B cell (primary cell): ENCODE measurements around the gene BAK1. TPM values are rescaled to one million over a fixed set of nuclear protein-coding genes. Genes with fewer than 3 reads are reported as not detected.

Experiments
- ATAC-seq: fragments of 200-7000 bp; cut with Tn5 transposase; one replicate; pipeline ENCODE4 v1.10.0; 2021; ENCODE audit warnings: low read depth, mild to moderate bottlenecking, moderate number of reproducible peaks, moderate library complexity
- CTCF ChIA-PET: fragments of 350-600 bp; sonication (Branson Sonifier 250); formaldehyde crosslinking; loops from one replicate; lab custom pipeline; 2021; ENCODE audit warnings: antibody characterized with exemption, inconsistent platforms; lab: Charles Lee
- POLR2A ChIA-PET: fragments of 350-600 bp; sonication (Branson Sonifier 250); formaldehyde crosslinking; loops from one replicate; lab custom pipeline; 2021; ENCODE audit warnings: antibody characterized with exemption; lab: Charles Lee
- DNase-seq: peaks from one replicate; pipeline ENCODE4 v3.0.0; 2013
- H2AFZ ChIP-seq: 2 replicates; pipeline ENCODE4 v1.6.1; 2012; ENCODE audit warnings: mild to moderate bottlenecking, low read depth, low read length; ENCODE audit not compliant: insufficient read depth, poor library complexity, severe bottlenecking
- H3K27ac ChIP-seq, 2 donors: 1 replicate in 1 of 2; 2 replicates in 1 of 2; pipeline ENCODE4 v1.5.1; 2012 to 2013; ENCODE audit warnings: low read length in 2 of 2, mild to moderate bottlenecking in 2 of 2, moderate library complexity in 1 of 2
- H3K27me3 ChIP-seq, 4 experiments: fragments of 200-600 bp in 1 of 4; sonication (generic) in 1 of 4; replicated peaks in 1 of 4; 1 replicate in 2 of 4; 2 replicates in 2 of 4; pipeline versions ENCODE4 v1.6.1 to v1.7.0; 2013 to 2016; ENCODE audit warnings: low read length in 3 of 4, mild to moderate bottlenecking in 2 of 4, mixed read lengths in 1 of 4, moderate library complexity in 1 of 4; ENCODE audit not compliant: insufficient read depth in 4 of 4, control insufficient read depth in 3 of 4; ENCODE audit errors: control extremely low read depth in 1 of 4
- H3K36me3 ChIP-seq, 2 experiments: replicated peaks in 1 of 2; 1 replicate in 1 of 2; 2 replicates in 1 of 2; pipeline versions ENCODE4 v1.6.1 to v1.7.1; 2013; ENCODE audit warnings: low read length in 1 of 2; ENCODE audit not compliant: insufficient read depth in 2 of 2, control insufficient read depth in 1 of 2; ENCODE audit errors: control extremely low read depth in 1 of 2, extremely low read depth in 1 of 2
- H3K4me1 ChIP-seq, 2 donors: fragments of 200-600 bp in 1 of 2; sonication (generic) in 1 of 2; 1 replicate in 1 of 2; 2 replicates in 1 of 2; pipeline versions ENCODE4 v1.5.1 to v1.6.1; 2013 to 2017; ENCODE audit warnings: low read length in 2 of 2; ENCODE audit not compliant: control insufficient read depth in 2 of 2, insufficient read depth in 2 of 2
- H3K4me2 ChIP-seq: replicated peaks from 2 replicates; pipeline ENCODE3; 2012; ENCODE audit warnings: mild to moderate bottlenecking, low read depth, low read length; ENCODE audit not compliant: poor library complexity, severe bottlenecking
- H3K4me3 ChIP-seq, 5 experiments: fragments of 200-600 bp in 1 of 5; sonication (generic) in 1 of 5; 1 replicate in 3 of 5; 2 replicates in 2 of 5; pipeline versions ENCODE4 v1.5.1 to v1.7.0; 2011 to 2016; ENCODE audit warnings: low read length in 4 of 5, mild to moderate bottlenecking in 4 of 5, low read depth in 2 of 5, control low read depth in 1 of 5, moderate library complexity in 1 of 5; ENCODE audit not compliant: insufficient read depth in 1 of 5; ENCODE audit errors: control extremely low read depth in 1 of 5, extremely low read depth in 1 of 5
- H3K79me2 ChIP-seq: fragments of 200-600 bp; sonication (generic); one replicate; pipeline ENCODE4 v1.6.0; 2016; ENCODE audit warnings: low read length; ENCODE audit not compliant: control insufficient read depth, insufficient read depth
- H3K9ac ChIP-seq: fragments of 200-600 bp; sonication (generic); 2 replicates; pipeline ENCODE4 v1.6.1; 2017; ENCODE audit warnings: mild to moderate bottlenecking, low read length, moderate library complexity
- H3K9me3 ChIP-seq, 3 donors: one replicate each; pipeline versions ENCODE4 v1.6.1 to v1.7.1; 2013; ENCODE audit warnings: low read length in 2 of 3; ENCODE audit not compliant: control insufficient read depth in 2 of 3, insufficient read depth in 1 of 3; ENCODE audit errors: control extremely low read depth in 1 of 3
- H4K20me1 ChIP-seq: 2 replicates; pipeline ENCODE4 v1.6.0; 2012; ENCODE audit warnings: mild to moderate bottlenecking, low read length; ENCODE audit not compliant: insufficient read depth, control insufficient read depth, poor library complexity, severe bottlenecking
- H3K27ac Mint-ChIP-seq: one replicate; pipeline ENCODE4 v1.8.0; 2021; ENCODE audit warnings: mixed read lengths
- H3K27me3 Mint-ChIP-seq: one replicate; pipeline ENCODE4 v1.8.0; 2021; ENCODE audit warnings: mixed read lengths
- H3K4me1 Mint-ChIP-seq: one replicate; pipeline ENCODE4 v1.8.0; 2021; ENCODE audit warnings: mixed read lengths
- H3K4me3 Mint-ChIP-seq: one replicate; pipeline ENCODE4 v1.8.0; 2021; ENCODE audit warnings: mixed read lengths
- H3K9me3 Mint-ChIP-seq: one replicate; pipeline ENCODE4 v1.8.0; 2022; ENCODE audit warnings: mixed read lengths; ENCODE audit not compliant: insufficient read depth
- EZH2 ChIP-seq: IDR thresholded peaks from 2 replicates; pipeline ENCODE4 v1.6.1; 2012; ENCODE audit warnings: borderline replicate concordance, low read depth, mild to moderate bottlenecking, moderate library complexity, low read length; ENCODE audit not compliant: insufficient read depth, poor library complexity, severe bottlenecking
- WGBS: methylation state at CpG from one replicate; pipeline ENCODE4 v1.1.5; 2013; ENCODE audit warnings: missing lambda C conversion rate; ENCODE audit not compliant: insufficient coverage; 5-methylcytosine and 5-hydroxymethylcytosine counted together
- intact Hi-C: fragments of 100-400 bp; cut with micrococcal nuclease; formaldehyde crosslinking; loops from one replicate; pipeline ENCODE4 v1.10.0; 2022
- polyA plus RNA-seq: library from polyadenylated mRNA; depleted of rRNA; stranded (reverse); fragments of >200 nt; gene quantifications from 2 replicates; pipeline ENCODE4 v1.2.3, GENCODE V29; 2012
- total RNA-seq, 2 donors: library from RNA; stranded (reverse); fragments of 120-200 nt in 1 of 2; gene quantifications; 1 replicate in 1 of 2; 2 replicates in 1 of 2; pipeline versions ENCODE4 v1.2.3 to v1.2.4, GENCODE V29; 2013 to 2022
- TF ChIP-seq, protein P1 (sequence below): fragments of 200-600 bp; IDR thresholded peaks from one replicate; pipeline ENCODE4 v1.8.0; 2022; ENCODE audit warnings: antibody characterized with exemption, mild to moderate bottlenecking

Gene BAK1
- total and polyA plus RNA-seq, 2 donors (not counting 1 experiment from before 2014, with no cell fraction given), result 23.3 to 34.3 TPM

- Histone ChIP-seq H3K4me1 (peaks cover 43 to 53% of the 10 kb centered on the region in 2 donors), H3K27ac (no peak overlapping the region), H3K9me3 (peaks cover 0 to 11% (median 5%) of the 10 kb centered on the region in 3 donors), H3K36me3 (no peaks in the 10 kb centered on the region), H2AFZ (no peak overlapping the region), H3K79me2 (no peaks in the 10 kb centered on the region), H4K20me1 (no peaks in the 10 kb centered on the region), H3K27me3 (no peaks in the 10 kb centered on the region), H3K9ac (no peak overlapping the region), H3K4me3 (no peak overlapping the region), H3K4me2 (no peak overlapping the region)
- TF ChIP-seq, protein P1, sequence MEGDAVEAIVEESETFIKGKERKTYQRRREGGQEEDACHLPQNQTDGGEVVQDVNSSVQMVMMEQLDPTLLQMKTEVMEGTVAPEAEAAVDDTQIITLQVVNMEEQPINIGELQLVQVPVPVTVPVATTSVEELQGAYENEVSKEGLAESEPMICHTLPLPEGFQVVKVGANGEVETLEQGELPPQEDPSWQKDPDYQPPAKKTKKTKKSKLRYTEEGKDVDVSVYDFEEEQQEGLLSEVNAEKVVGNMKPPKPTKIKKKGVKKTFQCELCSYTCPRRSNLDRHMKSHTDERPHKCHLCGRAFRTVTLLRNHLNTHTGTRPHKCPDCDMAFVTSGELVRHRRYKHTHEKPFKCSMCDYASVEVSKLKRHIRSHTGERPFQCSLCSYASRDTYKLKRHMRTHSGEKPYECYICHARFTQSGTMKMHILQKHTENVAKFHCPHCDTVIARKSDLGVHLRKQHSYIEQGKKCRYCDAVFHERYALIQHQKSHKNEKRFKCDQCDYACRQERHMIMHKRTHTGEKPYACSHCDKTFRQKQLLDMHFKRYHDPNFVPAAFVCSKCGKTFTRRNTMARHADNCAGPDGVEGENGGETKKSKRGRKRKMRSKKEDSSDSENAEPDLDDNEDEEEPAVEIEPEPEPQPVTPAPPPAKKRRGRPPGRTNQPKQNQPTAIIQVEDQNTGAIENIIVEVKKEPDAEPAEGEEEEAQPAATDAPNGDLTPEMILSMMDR, result no peak
- no peak for TF ChIP-seq EZH2
- Mint-ChIP-seq H3K27me3 (no peaks in the 10 kb centered on the region), H3K4me3 (peak overlapping the region; percentile 15), H3K27ac (peak overlapping the region; percentile 75), H3K4me1 (peaks cover 60% of the 10 kb centered on the region), H3K9me3 (no peaks in the 10 kb centered on the region)
- intact Hi-C loops, result no loop called here
- DNase-seq, result no peak
- POLR2A ChIA-PET, result no interaction called here
- ATAC-seq, result no peak
- 97% methylated on average over 13 of the region's 18 CpGs for WGBS
- CTCF ChIA-PET, result interaction anchor here (0.8 to 5.7 kb wide), 3 partner anchors 9 to 105 kb away, joined by 3 to 39 read pairs (median 4); no protein-coding TSS in a partner anchor
These were observed 15.1 kb upstream of the BAK1 start for GRCh38 chr6:33595001-33595846.

GRCh38 chr6:33593414-33593727, 13.3 kb upstream of the BAK1 start:
- Mint-ChIP-seq H3K27me3 (no peaks in the 10 kb centered on the region), H3K4me1 (peaks cover 70% of the 10 kb centered on the region), H3K9me3 (no peaks in the 10 kb centered on the region), H3K4me3 (peak overlapping the region; percentile 81), H3K27ac (peak overlapping the region; percentile 100)
- H3K4me3 ChIP-seq, result peak overlapping the region in 4 of 5 experiments; percentile 38 to 67 (median 42)
- ChIA-PET POLR2A (interaction anchor here (0.6 to 2.2 kb wide), 5 partner anchors 11 to 275 kb away, joined by 4 to 18 read pairs (median 7); partner anchors contain the start of gene ITPR3), CTCF (interaction anchor here (1.0 to 15.7 kb wide), 8 partner anchors 14 to 151 kb away, joined by 3 to 330 read pairs (median 8); partner anchors contain the start of gene ITPR3)
- WGBS, result 16% methylated on average over 4 of the region's 4 CpGs
- no peaks in the 10 kb centered on the region for H3K36me3 ChIP-seq
- H3K9me3 ChIP-seq, result peaks cover 0 to 11% (median 5%) of the 10 kb centered on the region in 3 donors
- TF ChIP-seq EZH2, result no peak
- TF ChIP-seq, protein P1, result no peak
- ATAC-seq (no peak), DNase-seq (no peak)
- H3K9ac ChIP-seq, result peak overlapping the region; percentile 63
- peak overlapping the region; percentile 35 for H2AFZ ChIP-seq
- intact Hi-C loops, result loop anchor here (1.0 kb wide), 2 partner anchors 23 to 28 kb away; partner anchors contain the start of gene ITPR3
- peaks cover 50 to 62% of the 10 kb centered on the region in 2 donors for H3K4me1 ChIP-seq
- no peaks in the 10 kb centered on the region for H3K27me3 ChIP-seq
- peak overlapping the region; percentile 90 for H3K4me2 ChIP-seq
- H3K79me2 ChIP-seq, result no peaks in the 10 kb centered on the region
- peak overlapping the region; percentile 94 to 100 for H3K27ac ChIP-seq
- no peaks in the 10 kb centered on the region for H4K20me1 ChIP-seq
